HG03457 (cell line): ENCODE data around the gene AKAP10.
"Not testable (repeated sequence)": the region's sequence is repeated elsewhere in the genome, so short reads cannot be mapped to it uniquely, and the experiment has no call there.

ENCODE experiments used
- ATAC-seq: cut with Tn5 transposase; IDR thresholded peaks from one replicate; pipeline ENCODE4 v1.9.1; 2021; ENCODE audit warnings: moderate number of reproducible peaks; ENCODE audit not compliant: unreplicated experiment

Gene AKAP10

GRCh38 chr17:19933628-19934027, 44.0 kb downstream of the AKAP10 start:
- ATAC-seq = no peak

- no peak for ATAC-seq
Measured at GRCh38 chr17:19933221-19933620, 44.4 kb downstream of the AKAP10 start.

GRCh38 chr17:19928299-19928698, 49.3 kb downstream of the AKAP10 start:
- ATAC-seq = no peak

GRCh38 chr17:19915245-19915978, 62.2 kb downstream of the AKAP10 start:
- ATAC-seq = no peak

- no peak for ATAC-seq
Measured at GRCh38 chr17:19911033-19911432, 66.6 kb downstream of the AKAP10 start.

GRCh38 chr17:19909139-19909538, 68.5 kb downstream of the AKAP10 start:
- ATAC-seq = no peak

- ATAC-seq = no peak
Measured at GRCh38 chr17:19905502-19905901, 72.1 kb downstream of the AKAP10 start.

- no peak for ATAC-seq
Measured at GRCh38 chr17:19904924-19905323, 72.7 kb downstream of the AKAP10 start.

- no peak for ATAC-seq
Measured at GRCh38 chr17:19904412-19904811, 73.2 kb downstream of the AKAP10 start.

GRCh38 chr17:19900809-19901208, 76.8 kb downstream of the AKAP10 start:
- no peak for ATAC-seq

- no peak for ATAC-seq
Measured at GRCh38 chr17:19897903-19898302, 79.7 kb downstream of the AKAP10 start.

- ATAC-seq = no peak
Measured at GRCh38 chr17:19897090-19897837, 80.4 kb downstream of the AKAP10 start.

GRCh38 chr17:19896679-19897078, 80.9 kb downstream of the AKAP10 start:
- ATAC-seq = no peak

- ATAC-seq = not testable (repeated sequence)
Measured at GRCh38 chr17:19890554-19890953, 87.1 kb downstream of the AKAP10 start.

- not testable (repeated sequence) for ATAC-seq
Measured at GRCh38 chr17:19890001-19890400, 87.6 kb downstream of the AKAP10 start.

- ATAC-seq = no peak
Measured at GRCh38 chr17:19886116-19886515, 91.5 kb downstream of the AKAP10 start.

GRCh38 chr17:19883537-19884215, 94.0 kb downstream of the AKAP10 start:
- ATAC-seq = no peak

GRCh38 chr17:19880393-19880792, 97.2 kb downstream of the AKAP10 start:
- no peak for ATAC-seq

- ATAC-seq = no peak
Measured at GRCh38 chr17:19877364-19877945, 100.2 kb downstream of the AKAP10 start.

GRCh38 chr17:19876529-19877161, 101.0 kb downstream of the AKAP10 start:
- ATAC-seq = no peak

GRCh38 chr17:19874256-19874655, 103.4 kb downstream of the AKAP10 start:
- no peak for ATAC-seq
